ENCODE results near the gene MORN3.

MORN3 gene

DNA sequence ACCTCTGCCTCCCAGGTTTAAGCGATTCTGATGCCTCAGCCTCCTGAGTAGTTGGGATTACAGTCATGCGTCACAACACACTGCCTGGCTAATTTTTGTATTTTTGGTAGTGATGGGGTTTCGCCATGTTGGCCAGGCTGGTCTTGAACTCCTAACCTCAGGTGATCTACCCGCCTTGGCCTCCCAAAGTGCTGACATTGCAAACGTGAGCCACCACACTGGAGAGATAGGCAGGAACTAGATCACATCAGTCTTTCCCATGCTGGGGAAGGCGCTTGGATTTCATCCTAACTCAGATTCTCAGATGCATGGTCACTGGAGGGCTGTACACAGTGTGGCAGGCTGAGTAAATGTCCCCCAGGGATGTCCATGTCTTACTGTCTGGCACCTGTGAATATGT, 61.2 kb downstream of the MORN3 start:
- TF ChIP-seq, protein P1, sequence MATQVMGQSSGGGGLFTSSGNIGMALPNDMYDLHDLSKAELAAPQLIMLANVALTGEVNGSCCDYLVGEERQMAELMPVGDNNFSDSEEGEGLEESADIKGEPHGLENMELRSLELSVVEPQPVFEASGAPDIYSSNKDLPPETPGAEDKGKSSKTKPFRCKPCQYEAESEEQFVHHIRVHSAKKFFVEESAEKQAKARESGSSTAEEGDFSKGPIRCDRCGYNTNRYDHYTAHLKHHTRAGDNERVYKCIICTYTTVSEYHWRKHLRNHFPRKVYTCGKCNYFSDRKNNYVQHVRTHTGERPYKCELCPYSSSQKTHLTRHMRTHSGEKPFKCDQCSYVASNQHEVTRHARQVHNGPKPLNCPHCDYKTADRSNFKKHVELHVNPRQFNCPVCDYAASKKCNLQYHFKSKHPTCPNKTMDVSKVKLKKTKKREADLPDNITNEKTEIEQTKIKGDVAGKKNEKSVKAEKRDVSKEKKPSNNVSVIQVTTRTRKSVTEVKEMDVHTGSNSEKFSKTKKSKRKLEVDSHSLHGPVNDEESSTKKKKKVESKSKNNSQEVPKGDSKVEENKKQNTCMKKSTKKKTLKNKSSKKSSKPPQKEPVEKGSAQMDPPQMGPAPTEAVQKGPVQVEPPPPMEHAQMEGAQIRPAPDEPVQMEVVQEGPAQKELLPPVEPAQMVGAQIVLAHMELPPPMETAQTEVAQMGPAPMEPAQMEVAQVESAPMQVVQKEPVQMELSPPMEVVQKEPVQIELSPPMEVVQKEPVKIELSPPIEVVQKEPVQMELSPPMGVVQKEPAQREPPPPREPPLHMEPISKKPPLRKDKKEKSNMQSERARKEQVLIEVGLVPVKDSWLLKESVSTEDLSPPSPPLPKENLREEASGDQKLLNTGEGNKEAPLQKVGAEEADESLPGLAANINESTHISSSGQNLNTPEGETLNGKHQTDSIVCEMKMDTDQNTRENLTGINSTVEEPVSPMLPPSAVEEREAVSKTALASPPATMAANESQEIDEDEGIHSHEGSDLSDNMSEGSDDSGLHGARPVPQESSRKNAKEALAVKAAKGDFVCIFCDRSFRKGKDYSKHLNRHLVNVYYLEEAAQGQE (IDR thresholded peaks at IDR 0.05; ENCODE audit: insufficient read depth in 1 of 2, low read depth in 2 of 2, low read length in 2 of 2): no peak
- TF ChIP-seq TAF1 (IDR thresholded peaks at IDR 0.05; ENCODE audit: borderline replicate concordance, insufficient read depth, low read length) (no peak), FOXP2 (optimal IDR thresholded peaks at IDR 0.05; ENCODE audit: borderline replicate concordance, extremely low read depth, extremely low read length, insufficient read depth) (no peak), SIN3A (IDR thresholded peaks at IDR 0.05; ENCODE audit: borderline replicate concordance, insufficient read depth, low read length) (no peak), POLR2AphosphoS5 (IDR thresholded peaks at IDR 0.05; ENCODE audit: low read depth, low read length) (no peak)

DNA sequence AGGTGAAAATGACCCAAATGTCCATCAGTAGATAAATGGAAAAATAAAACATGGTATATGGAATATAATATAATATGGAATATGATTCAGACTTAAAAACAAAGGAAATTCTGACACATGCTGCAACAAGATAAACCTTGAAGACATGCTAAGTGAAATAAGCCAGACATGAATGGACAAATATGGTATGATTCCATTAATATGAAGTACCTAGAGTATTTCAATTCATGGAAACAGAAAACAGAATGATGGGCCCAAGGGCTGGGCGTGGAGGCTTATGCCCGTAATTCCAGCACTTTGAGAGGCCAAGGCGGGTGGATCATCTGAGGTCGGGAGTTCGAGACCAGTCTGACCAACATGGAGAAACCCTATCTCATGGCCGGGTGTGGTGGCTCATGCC, 65.9 kb downstream of the MORN3 start:
- TF ChIP-seq TAF1 (IDR thresholded peaks at IDR 0.05; ENCODE audit: borderline replicate concordance, insufficient read depth, low read length) (no peak), SIN3A (IDR thresholded peaks at IDR 0.05; ENCODE audit: borderline replicate concordance, insufficient read depth, low read length) (no peak), FOXP2 (optimal IDR thresholded peaks at IDR 0.05; ENCODE audit: borderline replicate concordance, extremely low read depth, extremely low read length, insufficient read depth) (no peak), POLR2AphosphoS5 (IDR thresholded peaks at IDR 0.05; ENCODE audit: low read depth, low read length) (no peak)
- TF ChIP-seq, protein P1 (IDR thresholded peaks at IDR 0.05; ENCODE audit: insufficient read depth in 1 of 2, low read depth in 2 of 2, low read length in 2 of 2): no peak

DNA sequence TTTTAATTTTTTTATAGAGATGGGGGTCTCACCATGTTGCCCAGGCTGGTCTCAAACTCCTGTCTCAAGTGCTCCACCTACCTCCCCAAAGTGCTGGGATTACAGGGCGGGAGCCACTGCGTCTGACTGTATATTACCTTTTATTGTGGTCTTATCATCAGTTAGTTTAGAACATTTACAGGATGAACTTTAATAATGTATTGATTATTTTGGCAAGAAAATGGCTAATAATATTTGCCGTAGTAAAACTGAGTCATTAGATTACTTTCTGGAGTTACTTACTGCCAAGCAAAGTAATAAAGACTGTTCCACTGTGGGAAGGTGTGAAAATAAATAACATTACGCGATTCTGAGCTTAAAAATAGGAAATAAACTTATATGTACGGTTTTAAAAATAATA, 66.7 kb downstream of the MORN3 start:
- no peak for TF ChIP-seq POLR2AphosphoS5 (IDR thresholded peaks at IDR 0.05; ENCODE audit: low read depth, low read length)
- TF ChIP-seq, protein P1 (IDR thresholded peaks at IDR 0.05; ENCODE audit: insufficient read depth in 1 of 2, low read depth in 2 of 2, low read length in 2 of 2): no peak
- no peak for TF ChIP-seq TAF1 (IDR thresholded peaks at IDR 0.05; ENCODE audit: borderline replicate concordance, insufficient read depth, low read length)

DNA sequence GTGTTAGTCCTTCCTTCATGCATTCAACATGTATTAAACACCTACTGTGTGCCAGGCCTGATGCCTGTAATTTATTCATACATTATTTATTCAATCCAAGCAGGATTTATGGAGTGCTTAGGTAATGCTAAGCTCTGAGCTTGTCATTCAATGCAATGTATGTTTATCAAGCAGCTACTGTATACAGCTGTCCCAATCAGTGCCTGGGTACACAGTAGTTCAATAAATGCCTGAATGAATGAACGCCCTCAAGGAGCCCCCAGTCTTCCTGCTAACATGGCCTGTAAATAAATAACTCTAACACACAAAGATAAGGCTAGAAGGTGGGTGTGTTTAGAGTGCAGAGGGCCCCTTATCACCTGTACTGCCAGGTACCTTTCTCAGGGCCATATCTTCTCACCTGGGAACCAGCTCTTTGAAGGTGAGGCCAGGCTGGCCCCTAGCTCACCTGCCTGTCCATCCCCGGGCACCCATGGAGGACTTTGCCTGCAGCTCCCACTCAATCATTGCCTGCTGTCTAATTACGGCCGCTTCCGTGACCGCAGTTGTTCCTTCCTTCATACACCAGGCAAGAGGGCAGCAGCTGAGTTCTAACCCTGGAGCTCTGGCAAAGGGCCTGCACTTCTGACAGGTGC, 68.6 kb downstream of the MORN3 start:
- TF ChIP-seq FOXP2 (optimal IDR thresholded peaks at IDR 0.05; ENCODE audit: borderline replicate concordance, extremely low read depth, extremely low read length, insufficient read depth): no peak
- no peak for TF ChIP-seq TAF1 (IDR thresholded peaks at IDR 0.05; ENCODE audit: borderline replicate concordance, insufficient read depth, low read length)
- TF ChIP-seq, protein P1 (IDR thresholded peaks at IDR 0.05; ENCODE audit: insufficient read depth in 1 of 2, low read depth in 2 of 2, low read length in 2 of 2): no peak
- TF ChIP-seq POLR2AphosphoS5 (IDR thresholded peaks at IDR 0.05; ENCODE audit: low read depth, low read length): no peak
- no peak for TF ChIP-seq SIN3A (IDR thresholded peaks at IDR 0.05; ENCODE audit: borderline replicate concordance, insufficient read depth, low read length)

Data from PFSK-1 (cell line).